ENCODE measurements around the gene CSNK1G2.

DNA sequence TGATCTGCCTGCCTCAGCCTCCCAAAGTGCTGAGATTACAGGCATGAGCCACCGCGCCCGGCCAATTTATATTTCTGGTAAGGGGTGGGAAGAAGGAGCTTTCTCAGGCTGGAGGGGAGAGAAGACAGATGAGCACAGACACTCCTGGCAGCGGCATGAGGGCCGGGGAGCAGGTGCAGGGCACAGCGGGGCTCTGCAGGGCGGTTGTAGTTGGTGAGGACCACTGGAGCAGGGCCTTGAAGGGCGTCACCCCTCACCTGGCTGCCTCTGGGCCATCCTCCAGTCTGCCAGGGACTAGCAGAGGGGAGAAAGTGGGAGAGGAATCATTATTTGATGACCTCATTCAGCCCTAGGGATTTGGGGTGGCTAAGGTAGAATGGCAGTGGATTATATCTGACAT is 8.6 kb upstream of the CSNK1G2 start:
- TF ChIP-seq, protein P1, sequence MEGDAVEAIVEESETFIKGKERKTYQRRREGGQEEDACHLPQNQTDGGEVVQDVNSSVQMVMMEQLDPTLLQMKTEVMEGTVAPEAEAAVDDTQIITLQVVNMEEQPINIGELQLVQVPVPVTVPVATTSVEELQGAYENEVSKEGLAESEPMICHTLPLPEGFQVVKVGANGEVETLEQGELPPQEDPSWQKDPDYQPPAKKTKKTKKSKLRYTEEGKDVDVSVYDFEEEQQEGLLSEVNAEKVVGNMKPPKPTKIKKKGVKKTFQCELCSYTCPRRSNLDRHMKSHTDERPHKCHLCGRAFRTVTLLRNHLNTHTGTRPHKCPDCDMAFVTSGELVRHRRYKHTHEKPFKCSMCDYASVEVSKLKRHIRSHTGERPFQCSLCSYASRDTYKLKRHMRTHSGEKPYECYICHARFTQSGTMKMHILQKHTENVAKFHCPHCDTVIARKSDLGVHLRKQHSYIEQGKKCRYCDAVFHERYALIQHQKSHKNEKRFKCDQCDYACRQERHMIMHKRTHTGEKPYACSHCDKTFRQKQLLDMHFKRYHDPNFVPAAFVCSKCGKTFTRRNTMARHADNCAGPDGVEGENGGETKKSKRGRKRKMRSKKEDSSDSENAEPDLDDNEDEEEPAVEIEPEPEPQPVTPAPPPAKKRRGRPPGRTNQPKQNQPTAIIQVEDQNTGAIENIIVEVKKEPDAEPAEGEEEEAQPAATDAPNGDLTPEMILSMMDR (IDR thresholded peaks at IDR 0.05): no peak
- no peak for TF ChIP-seq POLR2A (IDR thresholded peaks at IDR 0.05)

Measured in thyroid gland (tissue), 4 donors.